NCI-H146 treated with DMSO at 0.1 percent for 48 hours (cell line): ENCODE measurements around the gene LHPP.
"Not testable (repeated sequence)": the region's sequence is repeated elsewhere in the genome, so short reads cannot be mapped to it uniquely, and the experiment has no call there.

ENCODE experiments used
- DNase-seq: peaks from one replicate; lab custom pipeline; 2025; ENCODE audit not compliant: unreplicated experiment; lab: John Stamatoyannopoulos, UW

Gene LHPP

DNA sequence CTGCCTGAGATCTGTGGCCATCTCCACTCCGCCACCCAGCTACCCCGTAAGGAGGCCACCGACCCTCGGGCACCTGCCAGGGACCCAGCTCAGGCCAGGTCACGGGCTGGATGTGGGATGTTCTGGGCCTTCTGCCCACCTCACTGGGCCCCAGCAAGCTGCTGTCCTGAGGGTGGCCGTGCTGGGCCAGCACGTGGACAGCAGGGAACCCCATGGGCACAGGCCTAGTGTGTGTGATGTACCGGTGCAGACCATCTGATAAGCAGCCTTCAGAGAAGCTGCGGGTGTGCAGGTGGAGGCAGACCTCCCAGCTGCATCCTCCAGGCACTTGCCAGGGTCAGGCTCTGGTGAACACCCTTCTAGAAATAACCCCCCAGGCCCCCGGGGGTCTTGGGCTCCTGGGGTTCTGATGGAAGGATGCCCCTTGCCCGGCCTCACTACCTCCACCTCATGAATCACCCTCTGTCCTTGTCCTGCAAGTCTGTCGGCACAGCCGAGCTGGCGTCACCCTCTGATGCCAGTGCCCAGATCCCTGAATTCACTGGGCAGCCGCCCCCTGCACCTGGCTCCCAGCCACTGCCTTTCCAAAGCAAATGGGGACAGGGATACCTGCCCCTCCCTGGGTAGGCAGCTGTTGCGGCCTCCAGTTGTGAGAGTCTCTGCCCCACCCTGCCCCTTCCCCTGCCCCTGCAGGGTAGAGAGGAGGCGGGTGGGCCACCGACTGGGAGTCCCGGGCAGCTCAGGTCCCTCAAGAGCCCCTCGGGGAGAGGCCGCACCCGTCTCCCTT, 142.8 kb downstream of the LHPP start:
- no peak for DNase-seq

DNA sequence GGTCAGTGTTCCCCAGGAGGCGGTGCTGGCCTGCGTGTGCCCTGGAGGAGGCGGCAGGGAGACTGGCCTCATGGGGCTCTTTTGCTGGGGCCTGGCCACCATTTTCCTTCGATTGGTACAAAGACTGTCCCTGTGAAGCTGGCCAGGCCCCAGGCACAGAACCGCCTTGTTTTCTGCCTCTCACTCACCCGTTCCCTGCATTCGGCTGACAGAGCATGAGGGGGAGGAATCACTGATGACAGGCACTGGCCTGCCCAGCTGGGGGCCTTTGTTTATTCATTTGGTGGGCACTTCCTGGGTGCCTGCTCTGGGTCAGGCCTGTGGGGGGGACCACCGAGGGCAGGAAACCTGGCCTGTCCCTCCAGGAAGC, 143.4 kb downstream of the LHPP start:
- no peak for DNase-seq

DNA sequence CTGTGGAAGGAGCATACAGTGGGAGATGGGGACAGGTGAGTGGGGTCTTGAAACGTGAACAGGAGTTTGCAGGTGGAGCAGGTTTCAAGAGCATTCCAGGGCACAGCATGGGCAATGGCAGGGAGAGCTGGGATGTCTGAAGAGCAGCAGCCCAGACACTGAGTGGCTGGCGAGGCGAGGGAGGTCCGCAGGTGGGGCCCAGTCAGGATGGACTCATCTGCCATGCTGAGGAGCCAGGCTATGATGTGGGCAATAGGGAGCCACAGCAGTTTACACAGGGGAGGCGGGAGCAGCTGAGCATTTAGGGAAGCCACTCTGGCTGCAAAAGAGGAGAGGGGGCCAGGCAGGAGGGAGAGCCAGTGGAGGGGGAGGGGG, 143.8 kb downstream of the LHPP start:
- DNase-seq, result no peak

DNA sequence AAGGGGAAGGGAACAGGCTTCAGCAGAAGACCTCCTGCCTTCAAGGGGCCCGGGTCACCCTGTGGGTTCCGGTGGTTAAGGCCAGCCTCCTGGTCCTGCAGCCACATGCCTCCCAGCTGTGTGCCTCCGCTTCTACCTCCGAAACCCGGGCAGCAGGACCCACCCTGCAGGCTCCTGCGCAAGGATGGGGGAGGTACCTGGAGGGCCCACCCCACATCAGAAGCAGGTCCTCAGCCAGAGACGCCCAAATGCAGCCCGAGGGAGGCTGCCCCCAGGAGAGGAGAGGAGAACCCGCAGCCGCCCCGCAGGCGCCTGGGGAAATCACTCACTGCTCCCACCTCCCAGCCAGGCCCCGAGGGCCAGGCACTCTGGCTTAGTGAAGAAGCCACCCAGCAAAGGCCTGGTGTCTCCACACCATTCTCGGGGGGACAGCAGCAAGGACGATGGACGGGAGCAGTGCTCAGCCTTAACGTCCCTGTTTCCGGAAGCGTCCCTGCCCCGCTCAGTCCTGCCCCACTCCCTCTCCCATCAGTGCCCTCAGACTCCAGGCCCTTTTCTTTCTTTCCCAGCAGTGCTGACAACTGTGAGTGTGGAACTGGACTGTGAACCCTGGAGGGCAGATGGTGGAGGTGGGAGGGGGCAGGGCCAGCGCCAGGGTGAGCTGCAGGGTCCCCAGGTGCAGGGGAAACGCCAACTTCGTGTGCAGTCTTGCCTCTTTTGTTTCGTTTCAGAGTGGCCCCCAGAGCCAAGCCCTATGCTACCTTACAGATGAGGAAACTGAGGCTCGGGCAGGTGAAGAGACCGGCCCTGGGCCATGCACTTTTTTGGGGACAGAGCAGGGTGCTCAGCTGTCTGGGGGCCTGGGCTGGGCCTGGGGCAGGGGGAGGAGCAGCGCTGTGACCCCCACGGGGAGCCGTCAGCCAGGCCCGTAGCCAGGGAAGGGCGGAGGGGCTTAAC, 144.5 kb downstream of the LHPP start:
- DNase-seq, result no peak

DNA sequence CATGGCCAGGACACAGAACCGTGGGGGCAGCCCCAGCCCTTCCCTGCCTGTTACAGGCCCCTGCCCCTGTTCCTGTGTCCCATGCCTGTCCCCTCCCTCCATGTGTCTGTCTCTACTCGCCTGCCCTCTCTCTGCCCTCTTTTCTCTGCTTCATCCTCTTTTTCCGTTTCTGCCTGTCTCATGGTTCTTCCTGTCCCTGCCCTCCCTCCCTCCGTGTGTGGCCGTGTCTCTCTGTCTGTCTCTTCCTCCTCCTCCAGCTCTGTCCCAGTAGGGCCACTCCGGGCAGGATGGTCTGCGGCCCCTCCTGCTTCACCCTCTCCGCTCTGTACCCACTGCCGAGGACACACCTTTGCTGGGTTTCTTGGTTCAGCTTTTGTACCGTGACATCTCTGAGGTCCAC, 145.2 kb downstream of the LHPP start:
- no peak for DNase-seq

DNA sequence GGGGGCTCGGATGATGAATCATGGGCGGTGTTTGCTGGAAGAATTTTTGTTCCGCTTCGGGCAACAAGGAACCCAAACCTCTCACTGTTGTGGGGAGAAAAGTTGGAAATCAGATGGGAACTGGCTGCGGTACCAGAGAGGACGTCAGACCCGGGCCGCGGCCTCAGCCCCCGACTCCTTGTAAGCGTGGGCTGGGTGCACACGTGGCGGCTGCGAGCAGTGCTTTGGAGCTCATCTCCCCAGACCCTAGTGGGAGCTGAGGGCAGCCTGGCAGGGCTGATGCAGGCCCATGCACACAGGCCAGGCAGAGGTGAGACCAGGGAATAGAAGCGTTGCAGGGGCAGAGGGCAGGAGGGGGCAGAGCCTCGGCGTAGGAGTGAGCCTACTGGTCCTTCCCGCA, 146.1 kb downstream of the LHPP start:
- no peak for DNase-seq

DNA sequence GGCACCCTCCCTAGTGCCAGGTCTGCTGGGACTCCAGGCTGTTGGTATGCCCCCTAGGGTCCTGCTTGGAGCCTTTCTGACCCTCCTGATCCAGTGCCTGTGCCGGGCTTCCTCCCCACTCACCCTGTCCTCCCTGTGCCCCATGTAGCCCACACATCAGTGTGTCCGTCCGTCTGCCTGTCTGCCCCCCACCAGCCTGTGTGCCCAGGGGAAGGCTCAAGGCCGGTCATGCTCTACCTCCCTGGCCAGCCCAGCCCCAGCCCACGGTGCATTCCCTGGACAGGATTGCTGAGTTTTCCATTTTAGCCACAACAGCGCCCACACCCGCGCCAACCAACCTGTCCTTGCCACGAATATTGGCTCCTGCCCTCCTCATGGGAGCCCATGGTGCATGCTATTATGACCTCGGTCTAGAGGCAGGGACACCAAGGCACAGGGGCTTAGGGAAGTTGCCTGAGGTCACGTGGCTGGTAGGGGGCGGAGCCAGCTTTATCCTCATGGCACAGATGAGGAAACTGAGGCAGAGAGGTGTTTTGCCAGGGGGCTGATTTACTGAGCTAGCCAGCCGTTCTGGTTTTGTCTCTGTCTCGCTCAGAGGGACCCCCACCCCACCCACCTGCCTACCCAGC, 146.6 kb downstream of the LHPP start:
- DNase-seq, result no peak

DNA sequence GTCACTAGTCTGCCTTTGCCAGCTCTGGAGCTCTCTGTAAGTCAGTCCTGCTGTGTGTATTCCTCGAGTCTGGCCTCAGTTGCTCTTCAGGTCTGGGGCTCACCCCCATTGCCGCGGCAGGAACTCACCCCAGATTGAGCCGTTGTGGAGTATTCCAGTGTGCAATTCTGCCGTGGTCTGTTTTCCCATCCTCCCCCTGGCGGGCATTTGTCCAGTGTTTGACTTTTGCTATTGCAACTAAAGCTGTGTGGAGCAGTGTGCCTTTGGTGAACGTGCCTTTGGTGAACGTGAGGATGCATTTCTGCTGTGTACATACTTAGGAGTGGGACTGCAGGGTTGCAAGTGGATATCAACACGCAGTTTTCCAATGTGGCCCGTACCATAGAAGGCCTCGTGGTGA, 148.1 kb downstream of the LHPP start:
- no peak for DNase-seq

DNA sequence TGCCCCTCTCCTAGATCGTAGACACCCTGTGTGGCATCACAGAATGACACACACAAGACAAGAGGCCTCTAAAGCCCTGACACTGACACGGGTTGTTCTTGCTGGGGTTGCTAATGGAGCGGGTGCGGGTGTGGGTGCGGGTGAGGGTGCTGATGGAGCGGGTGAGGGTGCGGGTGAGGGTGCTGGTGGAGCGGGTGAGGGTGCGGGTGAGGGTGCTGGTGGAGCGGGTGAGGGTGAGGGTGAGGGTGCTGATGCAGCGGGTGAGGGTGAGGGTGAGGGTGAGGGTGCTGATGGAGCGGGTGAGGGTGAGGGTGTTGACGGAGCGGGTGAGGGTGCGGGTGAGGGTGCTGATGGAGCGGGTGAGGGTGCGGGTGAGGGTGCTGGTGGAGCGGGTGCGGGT, 148.6 kb downstream of the LHPP start:
- DNase-seq, result not testable (repeated sequence)

DNA sequence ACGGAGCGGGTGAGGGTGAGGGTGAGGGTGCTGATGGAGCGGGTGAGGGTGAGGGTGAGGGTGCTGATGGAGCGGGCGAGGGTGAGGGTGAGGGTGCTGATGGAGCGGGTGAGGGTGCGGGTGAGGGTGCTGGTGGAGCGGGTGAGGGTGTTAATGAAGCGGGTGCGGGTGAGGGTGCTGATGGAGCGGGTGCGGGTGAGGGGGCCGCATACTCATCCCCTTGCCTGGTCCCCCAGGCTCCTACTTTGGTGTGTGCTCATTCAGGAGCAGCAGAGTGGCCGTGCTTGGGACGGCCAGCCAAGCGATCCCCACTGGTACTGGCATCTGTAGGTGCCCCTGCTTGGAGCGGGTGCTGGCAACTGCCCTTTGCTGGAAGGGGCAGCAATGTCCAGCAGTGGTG, 149.2 kb downstream of the LHPP start:
- DNase-seq, result not testable (repeated sequence)

DNA sequence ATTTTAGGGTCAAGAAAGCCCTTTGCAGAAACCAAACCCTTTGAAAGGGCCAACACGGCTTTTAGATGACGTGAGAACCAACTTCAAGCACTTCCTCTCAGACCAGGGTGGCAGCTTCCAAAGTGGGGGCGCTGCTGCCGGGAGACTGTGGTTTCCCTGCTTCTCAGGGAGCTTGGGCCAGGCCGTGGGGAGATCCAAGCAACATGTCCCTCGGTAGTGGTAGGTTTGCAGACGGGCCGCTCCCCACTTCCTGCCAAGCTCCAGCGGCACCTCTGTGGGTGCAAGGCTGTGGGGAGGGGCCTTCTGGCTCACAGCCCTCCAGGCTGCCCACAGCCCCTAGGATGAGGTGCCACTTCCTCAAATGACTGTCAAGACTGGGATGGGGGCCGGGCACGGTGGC, 150.1 kb downstream of the LHPP start:
- DNase-seq, result no peak

DNA sequence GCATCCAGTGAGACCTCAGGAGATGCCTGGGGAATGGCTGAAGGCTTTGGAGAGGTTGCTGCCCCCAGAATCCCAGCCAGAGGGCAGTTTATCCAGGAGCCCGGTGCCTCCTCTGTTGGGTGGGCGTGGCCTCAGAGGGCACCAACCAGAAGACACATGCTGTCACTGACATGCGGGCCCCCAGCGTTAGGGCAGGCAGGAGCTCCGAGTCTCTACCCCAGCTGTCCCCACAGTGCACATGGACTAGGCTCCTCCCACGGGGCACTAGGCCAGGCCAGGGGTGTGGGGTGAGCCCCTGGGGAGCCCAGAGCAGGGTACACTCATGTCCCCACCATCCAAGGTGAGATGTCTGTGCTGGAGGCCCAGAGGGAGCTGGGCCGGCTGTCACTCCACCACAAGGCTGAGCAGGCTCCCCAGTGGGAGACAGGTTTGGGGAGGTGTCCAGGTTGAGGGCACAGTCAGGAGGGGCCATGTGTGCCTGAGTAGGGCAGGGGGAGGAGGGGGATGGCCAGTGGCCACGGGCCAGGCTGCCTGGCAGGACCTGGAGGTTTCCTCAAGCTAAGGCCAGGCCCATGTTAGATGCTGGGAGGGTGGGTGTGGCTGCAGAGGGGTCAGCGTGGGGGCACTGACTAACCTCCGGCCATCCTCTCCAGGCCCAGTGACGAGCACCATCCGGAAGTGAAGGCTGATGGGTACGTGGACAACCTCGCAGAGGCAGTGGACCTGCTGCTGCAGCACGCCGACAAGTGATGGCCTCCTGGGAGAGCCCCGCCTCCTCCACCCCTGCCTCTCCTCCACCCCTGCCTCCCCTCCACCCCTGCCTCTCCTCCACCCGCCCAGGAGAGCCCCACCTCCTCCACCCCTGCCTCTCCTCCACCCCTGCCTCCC, 151.2 kb downstream of the LHPP start:
- DNase-seq, result no peak

DNA sequence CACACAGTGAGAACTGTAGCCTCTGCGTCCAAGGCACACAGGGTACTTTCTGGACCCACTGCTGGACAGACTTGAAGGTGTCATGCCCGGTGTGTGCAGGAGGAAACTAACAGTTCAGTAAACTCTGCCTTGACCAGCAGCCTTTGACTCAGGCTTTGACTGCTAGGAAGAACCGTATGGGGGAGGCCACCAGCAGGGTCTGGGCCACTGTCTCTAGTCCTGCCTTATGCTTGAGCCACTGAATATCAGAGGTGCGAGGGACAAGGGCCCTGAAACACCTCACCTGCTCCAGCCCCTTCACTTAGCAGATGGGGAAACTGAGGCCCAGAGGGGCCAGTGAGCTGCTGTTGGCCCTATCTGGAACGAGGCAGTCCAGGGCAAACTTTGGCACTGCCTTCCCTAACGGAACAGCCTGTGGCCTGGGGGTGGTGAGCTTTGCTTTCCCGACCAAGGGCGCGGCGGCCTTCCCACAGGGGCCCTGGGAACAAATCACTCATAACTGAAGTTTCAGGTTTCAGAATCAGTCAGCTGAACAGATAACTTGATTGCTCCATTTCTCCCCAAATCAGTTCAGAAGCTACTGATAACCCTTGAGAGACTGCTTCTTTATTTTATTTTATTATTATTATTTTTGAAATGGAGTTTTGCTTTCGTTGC, 152.5 kb downstream of the LHPP start:
- DNase-seq, result no peak

DNA sequence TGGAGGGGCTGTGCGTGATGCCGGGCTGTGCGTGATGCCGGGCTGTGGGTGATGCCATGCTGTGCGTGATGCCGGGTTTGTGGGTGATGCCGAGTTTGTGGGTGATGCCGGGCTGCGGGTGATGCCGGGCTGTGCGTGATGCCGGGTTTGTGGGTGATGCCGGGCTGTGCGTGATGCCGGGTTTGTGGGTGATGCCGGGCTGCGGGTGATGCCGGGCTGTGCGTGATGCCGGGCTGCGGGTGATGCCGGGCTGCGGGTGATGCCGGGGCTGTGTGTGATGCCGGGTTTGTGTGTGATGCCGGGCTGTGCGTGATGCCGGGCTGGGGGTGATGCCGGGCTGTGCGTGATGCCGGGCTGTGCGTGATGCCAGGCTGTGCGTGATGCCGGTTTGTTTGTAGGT, 153.6 kb downstream of the LHPP start:
- DNase-seq, result no peak

DNA sequence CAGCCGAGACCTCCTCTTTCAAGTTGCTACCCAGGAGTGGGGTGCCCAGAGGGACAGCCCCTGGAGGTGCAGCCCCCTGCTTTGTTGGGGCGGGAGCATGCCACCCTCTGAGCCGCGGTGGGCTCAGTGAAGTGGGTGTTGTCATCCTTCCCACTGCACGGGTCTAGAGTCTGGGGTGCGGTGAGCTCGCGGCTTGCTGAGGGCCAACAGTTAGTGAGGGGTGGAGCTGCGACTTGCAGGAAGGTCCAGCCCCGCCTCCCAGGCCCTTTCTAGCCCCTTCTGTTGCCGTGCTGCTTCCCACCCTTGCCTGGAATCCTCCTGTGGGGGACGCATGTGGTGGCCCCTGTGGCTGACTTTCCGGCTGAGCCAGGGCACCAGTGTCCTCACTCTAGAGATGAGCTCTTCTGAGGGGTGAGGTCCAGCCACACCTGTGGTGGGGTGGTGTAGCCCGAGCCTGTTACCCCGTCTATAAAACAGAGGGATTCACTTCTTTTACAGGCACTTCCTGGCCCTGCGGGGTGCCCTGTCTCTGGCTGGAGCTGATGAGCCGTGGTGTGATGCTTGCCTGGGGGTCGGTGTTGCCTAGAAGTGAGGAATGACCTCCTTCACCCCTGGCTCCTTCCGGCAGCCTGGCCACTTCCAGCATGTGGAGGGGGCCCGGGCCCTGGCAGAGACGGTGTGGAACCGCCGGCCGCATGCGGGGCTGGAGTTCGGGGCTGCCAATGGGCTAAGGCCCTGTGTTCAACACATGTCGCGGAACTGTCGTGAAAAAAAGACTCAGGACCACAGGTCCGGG, 154.6 kb downstream of the LHPP start:
- no peak for DNase-seq

DNA sequence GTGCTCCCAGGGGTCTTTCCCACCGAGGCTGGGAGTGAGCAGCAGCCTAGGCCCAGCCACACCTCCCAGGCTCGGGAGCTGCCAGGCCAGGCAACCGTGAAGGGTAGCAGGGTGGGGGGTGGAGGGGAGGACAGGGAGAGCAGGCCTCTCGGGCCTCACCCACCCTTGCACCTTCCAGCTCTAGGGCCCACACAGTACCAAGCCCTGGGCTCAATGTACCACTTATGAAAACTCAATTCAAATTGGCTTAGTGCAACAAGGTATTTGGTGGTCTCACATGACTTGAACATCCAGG, 155.2 kb downstream of the LHPP start:
- DNase-seq, result no peak

DNA sequence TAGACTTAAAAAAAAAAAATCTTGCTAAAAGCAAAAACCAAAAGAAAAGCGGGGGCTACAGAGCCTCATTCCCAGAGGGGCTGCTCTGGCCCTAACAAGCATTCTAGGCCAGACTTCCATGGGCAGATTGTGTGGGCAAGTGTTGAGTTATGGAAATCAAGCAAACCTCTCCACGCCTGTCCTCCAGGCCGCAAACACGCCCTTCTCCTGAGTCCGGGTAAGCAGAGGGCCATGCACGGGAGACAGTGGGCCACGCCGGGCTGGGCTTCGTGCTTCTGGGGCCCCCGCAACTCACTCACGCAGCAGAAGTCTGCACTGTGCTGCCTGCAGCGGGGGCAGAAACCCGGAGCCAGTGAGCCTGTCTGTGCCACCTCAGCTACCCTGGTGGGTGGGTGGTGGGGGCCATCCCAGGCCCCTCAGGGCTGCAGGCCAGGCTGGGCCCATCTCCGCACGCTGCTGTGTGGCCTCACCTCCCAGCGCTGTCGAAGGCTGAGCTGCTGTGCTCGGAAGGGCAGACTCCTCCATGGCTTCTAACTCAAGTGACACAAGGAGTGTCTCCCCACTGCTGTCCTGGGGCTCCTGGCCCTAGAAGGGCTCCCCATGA, 156.9 kb downstream of the LHPP start:
- no peak for DNase-seq

DNA sequence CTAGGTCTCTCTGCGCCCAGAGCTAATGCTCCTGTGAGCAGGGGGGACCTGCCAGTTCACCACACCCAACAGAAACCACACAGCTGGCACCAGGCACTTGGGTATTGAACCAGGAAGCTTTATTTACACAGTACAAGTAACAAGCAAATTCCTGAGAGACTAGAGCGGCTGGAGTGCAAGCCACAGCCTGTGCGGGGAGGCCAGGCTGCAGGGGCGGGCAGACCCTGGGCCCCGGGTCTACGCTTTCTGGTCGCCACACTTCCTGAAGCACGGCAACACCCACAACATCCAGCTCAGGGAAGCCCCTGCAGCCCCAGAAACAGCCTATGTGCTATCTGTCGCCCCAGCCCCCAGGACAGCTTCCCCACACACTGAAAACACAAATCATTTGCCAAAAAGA, 157.6 kb downstream of the LHPP start:
- DNase-seq, result no peak

DNA sequence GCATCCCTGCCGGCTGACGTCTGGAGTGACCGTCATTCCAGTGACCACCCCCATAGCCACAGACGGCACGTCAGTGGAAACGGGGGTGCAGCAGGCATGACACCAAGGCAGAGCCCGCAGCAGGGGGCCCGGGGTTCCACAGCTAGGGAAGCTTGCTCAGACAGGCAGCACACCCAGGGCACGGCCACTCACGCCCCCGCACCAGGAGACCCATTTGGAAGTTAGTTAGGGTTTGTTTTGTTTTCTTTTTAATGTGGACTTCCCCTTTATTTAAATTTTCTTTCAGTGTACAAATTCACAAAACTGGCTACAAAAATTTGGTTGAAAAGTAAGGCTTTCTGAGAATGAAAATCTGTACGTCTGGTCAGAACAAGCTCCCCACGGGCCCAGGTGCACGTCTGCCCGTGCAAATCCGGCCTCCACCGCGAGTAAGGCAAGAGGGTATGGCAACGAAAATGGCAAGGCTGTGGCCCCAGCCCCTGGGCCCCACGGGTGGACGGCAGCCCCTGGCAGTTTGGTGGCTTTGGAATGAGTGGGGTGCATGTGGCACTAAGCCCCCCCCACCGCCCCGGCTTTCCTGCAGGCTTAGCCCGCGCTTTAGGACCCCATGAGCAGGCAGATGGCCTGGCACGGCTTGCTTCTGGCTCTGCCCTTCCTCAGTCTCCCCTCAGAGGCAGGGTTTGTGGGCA, 158.3 kb downstream of the LHPP start:
- no peak for DNase-seq
